COLO829 (cell line): ENCODE measurements around the gene DGKQ.
"Not testable (repeated sequence)": the region's sequence is repeated elsewhere in the genome, so short reads cannot be mapped to it uniquely, and the experiment has no call there.

ENCODE experiments used
- DNase-seq: peaks from one replicate; pipeline ENCODE4 v3.0.0; 2012; ENCODE audit warnings: low spot score

Gene DGKQ

GRCh38 chr4:948101-948935 lies 25.1 kb downstream of the DGKQ start:
- DNase-seq, result no peak

DNA sequence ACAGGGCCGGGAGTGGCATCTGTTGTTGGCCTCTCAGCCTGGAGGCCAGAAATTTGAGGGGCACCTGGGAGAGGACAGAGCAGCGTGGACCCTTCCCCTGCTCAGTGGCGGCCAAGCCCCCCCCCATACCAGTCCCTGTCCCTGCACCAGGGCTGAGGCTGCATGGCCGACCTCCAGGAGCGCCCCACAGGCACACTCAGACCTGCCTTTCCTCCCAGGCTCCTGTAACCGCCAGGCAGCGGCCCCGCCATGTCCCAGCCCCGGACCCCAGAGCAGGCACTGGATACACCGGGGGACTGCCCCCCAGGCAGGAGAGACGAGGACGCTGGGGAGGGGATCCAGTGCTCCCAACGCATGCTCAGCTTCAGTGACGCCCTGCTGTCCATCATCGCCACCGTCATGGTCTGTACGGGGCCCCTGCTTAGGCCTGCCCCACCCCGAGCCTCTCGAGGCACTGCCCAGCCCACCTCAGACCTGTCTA lies 25.8 kb downstream of the DGKQ start:
- DNase-seq, result no peak

DNA sequence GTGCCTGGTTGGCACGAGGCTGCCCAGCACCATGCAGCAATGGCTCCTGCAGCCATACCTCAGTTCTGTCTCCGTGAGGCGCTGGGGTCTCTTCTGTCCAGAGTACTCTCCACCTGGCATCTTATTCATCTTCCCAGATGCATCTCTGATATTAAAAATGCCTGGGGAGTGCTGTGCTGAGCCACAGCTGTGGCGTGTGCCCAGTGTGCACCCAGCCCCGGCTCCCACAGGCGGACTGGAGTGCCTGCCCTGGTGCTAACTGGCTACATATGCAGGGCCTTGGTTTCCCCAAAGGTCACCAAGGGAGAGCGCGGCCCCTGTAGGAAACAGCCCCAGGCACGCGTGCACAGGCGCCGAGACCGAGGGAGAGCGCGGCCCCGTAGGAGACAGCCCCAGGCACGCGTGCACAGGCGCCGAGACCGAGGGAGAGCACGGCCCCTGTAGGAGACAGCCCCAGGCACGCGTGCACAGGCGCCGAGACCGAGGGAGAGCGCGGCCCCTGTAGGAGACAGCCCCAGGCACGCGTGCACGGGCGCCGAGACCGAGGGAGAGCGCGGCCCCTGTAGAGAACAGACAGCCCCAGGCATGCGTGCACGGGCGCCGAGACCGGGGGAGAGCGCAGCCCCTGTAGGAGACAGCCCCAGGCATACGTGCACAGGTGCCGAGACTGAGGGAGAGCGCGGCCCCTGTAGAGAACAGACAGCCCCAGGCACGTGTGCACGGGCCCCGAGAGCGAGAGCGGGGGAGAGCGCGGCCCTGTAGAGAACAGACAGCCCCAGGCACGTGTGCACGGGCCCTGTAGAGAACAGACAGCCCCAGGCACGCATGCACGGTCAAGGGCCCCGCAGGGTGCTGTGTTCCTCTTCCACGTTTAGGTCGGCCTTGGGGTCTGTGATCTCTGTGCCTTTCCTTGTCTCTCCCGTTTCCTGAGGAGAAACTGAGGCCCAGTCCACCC lies 26.6 kb downstream of the DGKQ start:
- DNase-seq, result no peak

DNA sequence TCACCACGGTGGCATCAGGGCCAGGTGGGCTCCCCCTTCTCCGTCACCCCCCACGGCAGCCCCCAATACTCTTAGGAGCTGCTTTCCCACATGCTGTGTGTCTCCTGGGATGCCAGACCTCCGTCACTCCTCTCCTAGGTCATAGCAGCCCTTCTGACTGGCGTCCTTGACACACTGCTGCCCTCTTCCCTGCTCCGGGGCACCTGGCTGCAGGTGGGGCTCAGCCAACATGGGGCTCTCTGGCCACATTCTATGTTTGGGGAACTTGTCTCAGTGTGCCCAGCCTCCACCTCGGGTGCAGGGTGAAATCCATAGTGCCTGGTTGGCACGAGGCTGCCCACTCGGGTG lies 27.3 kb downstream of the DGKQ start:
- DNase-seq, result no peak

DNA sequence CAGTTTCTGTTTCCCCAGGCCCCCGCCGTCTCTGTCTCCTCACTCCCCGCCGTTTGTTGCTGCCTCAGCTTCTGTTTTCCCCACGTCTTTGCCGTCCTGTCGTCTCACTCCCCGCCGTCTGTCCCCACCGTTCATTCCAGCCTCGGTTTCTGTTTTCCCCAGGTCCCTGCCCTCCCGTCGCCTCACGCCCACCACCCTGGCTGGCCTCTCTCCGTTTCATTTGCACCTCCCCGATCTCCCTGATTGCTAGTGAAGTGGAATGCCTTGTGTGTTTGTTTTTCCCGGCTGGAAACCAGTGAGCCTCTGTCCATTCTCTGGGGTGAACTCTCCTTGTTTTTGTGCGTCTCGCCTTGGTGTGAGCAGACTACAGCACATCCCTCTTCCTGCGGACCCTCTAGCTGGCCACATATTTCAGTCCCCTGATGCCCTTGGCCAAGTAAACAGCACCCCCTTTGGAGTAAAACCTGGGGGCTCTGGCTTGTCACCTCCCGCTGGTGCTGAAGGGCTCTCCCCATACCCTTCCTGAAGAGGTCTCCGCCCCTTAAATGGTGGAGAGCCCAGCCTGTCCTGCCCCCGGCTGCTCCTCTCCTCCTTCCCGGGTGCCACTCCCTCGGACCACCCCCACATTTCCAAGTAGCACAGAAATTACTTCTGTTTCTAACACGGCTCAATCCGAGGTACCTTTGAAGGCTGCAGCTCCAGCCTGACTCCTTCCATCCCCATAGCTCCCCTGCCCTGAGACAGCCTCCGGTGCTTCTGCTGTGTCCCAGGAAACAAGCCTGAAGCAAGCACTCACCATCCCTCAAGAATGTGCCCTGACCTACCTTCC lies 27.9 kb downstream of the DGKQ start:
- DNase-seq, result no peak

- DNase-seq, result not testable (repeated sequence)
Observed at GRCh38 chr4:939508-939907, 33.9 kb downstream of the DGKQ start.

DNA sequence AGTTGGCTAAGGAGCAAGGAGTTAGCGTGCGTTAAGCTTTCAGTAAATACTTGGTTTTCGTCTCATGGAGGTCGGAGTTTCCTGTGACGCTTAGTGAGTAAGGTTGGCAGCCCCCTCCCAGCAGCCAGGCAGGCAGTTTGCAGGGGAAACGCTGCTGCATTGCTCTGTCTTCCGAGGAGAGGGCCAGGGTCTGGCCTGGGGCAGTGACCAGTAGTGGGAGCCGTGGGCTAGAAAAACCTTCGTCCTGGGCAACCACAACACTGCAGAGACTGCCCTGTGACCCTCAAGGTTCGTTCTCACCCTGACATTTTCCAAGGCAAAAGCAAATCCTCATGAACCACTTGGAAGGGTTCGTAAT lies 40.7 kb downstream of the DGKQ start:
- DNase-seq, result no peak

- DNase-seq, result peak; percentile 97
Observed at GRCh38 chr4:931960-932712, 41.2 kb downstream of the DGKQ start, which contains the start of the genes GAK and TMEM175. GAK (minus strand) TSS chr4:932316; CDS start chr4:932187, 129 bp downstream. TMEM175 (plus strand) TSS chr4:932460; CDS start chr4:947740, 15,280 bp downstream.

- DNase-seq, result no peak
Observed at GRCh38 chr4:931194-931959, 42.0 kb downstream of the DGKQ start.

GRCh38 chr4:930827-931193 lies 42.6 kb downstream of the DGKQ start:
- DNase-seq, result no peak

DNA sequence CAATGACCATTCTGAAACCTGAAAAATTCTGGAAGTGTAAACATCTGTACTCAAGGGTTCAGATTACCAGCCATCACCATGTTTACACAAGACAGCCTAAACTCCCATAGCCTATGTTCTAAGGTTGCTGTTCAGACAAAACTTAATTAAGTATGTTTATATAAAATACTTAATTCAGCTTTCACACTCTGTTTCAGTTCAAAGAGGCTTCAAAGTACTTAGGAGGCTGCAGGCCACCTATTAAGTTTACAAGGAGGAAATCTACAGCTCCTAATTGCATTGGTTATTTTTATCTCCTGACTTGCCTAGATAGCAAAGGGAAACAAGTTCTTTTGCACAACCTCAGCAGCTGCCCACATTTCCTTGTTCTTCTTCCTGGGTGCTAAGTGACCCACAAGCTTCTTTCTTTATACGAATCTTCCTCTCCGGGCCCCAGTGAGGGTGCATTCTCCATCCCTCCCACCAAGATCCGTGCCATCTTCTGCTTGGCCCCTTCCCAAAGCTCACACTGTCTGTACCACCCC lies 43.3 kb downstream of the DGKQ start:
- DNase-seq, result no peak

DNA sequence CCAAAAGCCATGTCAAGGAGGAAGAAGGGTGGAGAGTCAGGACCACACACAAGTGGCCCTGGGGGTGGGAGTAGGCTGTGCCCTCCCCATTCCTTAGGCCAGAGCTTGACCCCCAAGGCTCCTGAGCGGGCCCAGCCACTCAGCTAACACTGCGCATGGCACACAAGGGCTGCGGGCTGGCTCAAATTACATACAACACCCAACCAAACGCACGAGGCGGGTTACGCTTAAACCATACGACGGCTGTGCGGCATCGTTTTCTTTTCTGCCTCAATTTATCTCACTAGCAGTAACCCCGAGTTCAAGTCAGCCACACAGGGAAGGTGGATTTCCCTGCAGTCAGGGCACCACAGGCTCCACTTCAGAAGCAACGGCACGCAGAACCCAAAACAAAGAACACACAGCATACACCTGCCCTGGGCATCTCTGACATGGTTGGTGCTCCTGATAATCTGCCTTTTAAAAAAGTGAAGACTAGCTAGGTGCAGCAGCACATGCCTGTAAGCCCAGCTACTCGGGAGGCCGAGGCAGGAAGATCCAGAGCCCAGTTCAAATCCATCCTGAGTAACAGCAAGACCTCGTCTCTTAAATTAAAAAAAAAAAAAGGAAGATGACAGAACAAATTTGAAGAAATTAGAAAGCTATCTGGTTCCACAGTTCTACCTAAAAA lies 44.1 kb downstream of the DGKQ start:
- no peak for DNase-seq

DNA sequence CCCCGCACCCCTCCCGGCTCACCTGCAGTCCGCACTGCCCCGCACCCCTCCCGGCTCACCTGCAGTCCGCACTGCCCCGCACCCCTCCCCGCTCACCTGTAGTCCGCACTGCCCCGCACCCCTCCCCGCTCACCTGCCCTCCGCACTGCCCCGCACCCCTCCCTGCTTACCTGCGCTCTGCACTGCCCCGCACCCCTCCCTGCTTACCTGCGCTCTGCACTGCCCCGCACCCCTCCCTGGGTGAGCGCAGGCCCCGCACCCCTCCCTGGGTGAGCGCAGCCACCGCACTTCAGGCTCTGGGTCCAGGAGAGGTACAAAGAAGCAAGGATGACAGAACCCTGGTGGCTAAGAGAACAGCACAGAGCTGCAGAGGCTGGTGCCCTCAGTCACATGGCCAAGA lies 45.8 kb downstream of the DGKQ start:
- DNase-seq, result not testable (repeated sequence)

DNA sequence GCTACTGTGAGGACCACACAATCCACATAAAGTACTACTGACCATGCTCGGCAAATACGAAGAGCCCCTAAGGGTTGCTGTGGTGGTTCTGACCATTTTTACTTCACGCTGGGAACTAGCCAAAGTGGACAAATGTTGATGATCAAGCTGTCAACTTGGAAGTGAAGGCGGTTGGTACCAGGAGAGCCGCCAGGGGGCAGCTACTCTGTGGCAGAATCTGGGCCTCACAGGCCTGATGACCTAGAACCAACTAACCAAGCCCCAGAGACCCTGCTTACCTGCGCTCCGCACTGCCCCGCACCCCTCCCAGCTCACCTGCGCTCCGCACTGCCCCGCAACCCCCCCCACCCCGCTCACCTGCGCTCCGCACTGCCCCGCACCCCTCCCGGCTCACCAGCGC lies 46.8 kb downstream of the DGKQ start:
- no peak for DNase-seq

DNA sequence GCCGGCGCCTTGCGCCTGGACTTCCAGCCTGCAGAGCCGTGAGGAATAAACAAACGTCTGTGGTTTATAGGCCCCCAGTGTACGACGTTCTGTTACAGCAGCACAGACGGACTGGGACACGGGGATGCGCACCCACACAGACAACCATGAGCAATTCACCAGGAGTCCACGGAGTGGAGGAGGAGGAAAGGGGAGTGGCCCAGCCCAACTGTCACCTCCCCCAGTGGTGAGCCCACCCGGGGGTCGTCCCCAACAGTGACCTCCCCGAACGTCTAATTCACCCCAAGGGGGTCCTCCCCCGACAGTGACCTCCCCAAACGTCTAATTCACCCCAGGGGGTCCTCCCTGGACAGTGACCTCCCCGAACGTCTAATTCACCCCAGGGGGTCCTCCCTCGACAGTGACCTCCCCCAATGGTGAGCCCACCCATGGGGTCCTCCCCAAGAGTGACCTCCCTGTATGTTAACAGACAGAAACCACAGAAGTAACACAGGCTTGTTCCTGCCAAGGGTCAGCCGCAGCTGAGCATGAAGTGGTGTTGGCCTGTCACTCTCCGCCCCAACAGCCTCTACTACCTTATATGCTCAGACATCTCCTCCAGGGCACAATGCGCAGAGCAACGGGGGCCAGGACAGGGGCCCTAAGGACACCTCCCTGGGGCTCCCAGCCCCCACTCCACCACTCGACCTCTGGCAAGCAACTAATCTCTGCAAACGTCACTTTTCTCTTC lies 47.4 kb downstream of the DGKQ start:
- no peak for DNase-seq

- no peak for DNase-seq
Observed at GRCh38 chr4:925171-925570, 48.2 kb downstream of the DGKQ start.

DNA sequence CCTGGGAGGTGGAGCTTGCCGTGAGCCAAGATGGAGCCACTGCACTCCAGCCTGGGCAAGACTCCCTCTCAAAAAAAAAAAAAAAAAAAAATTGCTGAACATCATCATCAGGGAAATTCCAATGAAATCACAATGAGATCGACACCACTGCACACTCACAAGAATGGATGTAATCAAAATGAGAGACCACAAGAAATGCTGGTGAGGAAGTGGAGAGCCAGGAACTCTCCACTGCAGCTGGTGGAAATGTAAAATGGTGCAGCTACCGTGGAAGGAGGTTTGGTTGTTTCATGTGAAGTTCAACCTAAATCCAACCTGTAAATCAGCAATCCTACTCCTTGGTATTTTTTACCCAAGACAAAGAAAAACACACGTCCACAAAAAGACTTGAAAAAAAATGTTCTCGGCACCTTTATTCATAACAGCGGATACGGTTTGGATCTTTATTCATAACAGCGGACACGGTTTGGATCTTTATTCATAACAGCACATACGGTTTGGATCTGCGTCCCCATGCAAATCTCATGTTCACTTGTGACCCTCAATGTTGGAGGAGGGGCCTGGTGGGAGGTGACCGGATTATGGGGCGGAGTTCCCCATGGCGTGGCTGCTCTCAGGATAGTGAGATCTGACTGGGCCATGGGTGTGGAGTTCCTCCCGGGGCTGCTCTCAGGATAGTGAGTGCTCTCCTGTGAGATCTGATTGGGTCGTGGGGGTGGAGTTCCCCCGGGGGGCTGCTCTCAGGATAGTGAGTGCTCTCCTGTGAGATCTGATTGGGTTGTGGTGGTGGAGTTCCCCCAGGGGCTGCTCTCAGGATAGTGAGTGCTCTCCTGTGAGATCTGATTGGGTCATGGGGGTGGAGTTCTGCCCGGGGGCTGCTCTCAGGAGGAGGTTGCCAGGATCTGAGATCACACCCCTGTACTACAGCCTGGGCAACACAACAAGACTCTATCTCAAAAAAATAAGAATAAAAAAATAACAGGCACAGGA lies 49.0 kb downstream of the DGKQ start:
- no peak for DNase-seq

DNA sequence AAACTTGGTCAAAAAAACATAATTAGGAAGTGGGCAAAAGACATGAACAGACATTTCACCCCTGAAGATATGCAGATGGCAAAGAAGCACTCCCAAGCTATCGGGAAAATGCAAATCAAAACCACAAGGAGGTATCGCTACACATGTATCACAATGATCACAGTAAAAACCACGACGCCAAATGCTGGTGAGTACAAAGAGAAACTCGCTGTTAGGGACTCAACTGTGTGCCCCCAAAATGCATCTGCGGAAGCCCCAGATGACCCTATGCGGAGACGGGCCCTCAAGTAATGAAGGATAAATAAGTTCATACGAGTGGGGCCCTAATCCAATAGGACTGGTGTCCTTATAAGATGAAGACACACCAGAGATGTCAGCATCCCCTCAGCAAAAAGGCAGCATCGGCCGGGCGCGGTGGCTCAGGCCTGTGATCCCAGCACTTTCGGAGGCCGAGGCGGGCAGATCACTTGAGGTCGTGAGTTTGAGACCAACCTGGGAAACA lies 51.5 kb downstream of the DGKQ start:
- no peak for DNase-seq
